ENCODE measurements around the gene P4HB.

DNA sequence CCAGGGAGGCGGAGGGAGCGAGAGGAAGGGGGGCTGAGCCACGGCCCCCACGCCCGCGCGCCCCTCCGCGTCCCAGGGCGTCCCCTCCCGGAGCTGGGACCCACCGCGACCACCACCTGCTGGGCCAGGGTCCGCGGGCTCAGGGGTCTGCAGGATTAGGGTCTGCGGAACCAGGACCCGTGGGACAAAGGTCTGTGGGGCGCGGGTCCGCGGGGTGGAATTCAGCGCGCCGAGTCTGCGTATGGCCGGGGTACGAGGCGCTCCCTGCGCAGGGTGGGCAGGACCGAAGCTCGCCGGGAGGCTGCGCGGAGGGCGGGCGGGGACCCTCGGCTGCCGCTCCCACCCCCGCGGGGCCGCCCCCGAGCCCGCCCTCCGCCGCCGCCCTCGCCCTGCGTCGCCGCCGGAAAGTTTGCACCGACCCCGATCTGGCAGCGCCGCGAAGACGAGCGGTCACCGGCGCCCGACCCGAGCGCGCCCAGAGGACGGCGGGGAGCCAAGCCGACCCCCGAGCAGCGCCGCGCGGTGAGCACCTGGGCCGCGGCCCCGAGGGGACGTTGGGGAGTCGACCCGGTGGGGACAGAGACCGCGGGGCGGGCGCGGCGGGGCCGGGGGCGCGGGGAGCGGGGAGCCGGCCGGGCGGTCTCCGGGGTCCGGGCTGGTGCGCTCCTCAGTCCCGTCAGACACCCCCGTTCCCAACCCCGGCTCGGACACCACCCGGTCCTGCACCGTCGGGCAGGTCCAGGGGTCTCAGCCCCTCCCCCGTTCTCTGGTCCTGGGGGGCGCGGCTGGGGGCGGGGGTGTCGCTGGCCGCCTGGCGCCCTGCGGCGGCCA is 56.4 kb downstream of the P4HB start, which contains the start of gene GCGR:
- TF ChIP-seq EZH2 (optimal IDR thresholded peaks at IDR 0.05; ENCODE audit: low read depth, low read length) (no peak), EZH2phosphoT487 (IDR thresholded peaks at IDR 0.05; ENCODE audit: low read length) (no peak)
- TF ChIP-seq, protein P1, sequence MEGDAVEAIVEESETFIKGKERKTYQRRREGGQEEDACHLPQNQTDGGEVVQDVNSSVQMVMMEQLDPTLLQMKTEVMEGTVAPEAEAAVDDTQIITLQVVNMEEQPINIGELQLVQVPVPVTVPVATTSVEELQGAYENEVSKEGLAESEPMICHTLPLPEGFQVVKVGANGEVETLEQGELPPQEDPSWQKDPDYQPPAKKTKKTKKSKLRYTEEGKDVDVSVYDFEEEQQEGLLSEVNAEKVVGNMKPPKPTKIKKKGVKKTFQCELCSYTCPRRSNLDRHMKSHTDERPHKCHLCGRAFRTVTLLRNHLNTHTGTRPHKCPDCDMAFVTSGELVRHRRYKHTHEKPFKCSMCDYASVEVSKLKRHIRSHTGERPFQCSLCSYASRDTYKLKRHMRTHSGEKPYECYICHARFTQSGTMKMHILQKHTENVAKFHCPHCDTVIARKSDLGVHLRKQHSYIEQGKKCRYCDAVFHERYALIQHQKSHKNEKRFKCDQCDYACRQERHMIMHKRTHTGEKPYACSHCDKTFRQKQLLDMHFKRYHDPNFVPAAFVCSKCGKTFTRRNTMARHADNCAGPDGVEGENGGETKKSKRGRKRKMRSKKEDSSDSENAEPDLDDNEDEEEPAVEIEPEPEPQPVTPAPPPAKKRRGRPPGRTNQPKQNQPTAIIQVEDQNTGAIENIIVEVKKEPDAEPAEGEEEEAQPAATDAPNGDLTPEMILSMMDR (IDR thresholded peaks at IDR 0.05; ENCODE audit: low read length): no peak
